SK-N-SH (cell line): ENCODE measurements around the gene CPS1. TPM values are rescaled to one million over a fixed set of nuclear protein-coding genes. Genes with fewer than 3 reads are reported as not detected.

Experiments
- CTCF ChIA-PET: fragments of 300-600, 350-600 bp; formaldehyde crosslinking; extraction: SDS; loops from one replicate; lab custom pipeline; 2021; lab: Yijun Ruan, JAX
- POLR2A ChIA-PET: fragments of 350-600 bp; sonication (Branson Sonifier 250); formaldehyde crosslinking; extraction: SDS; loops from one replicate; lab custom pipeline; 2020; ENCODE audit warnings: antibody characterized with exemption, inconsistent platforms; lab: Yijun Ruan, JAX
- DNase-seq: peaks from one replicate; pipeline ENCODE4 v3.0.0; 2012
- H2AFZ ChIP-seq: fragments of 200-600 bp; sonication (generic); 2 replicates; pipeline ENCODE4 v1.8.1; 2016; ENCODE audit warnings: antibody characterized with exemption, mild to moderate bottlenecking, low read depth
- H3F3A ChIP-seq: fragments of 200-600 bp; sonication (generic); replicated peaks from 2 replicates; pipeline ENCODE3; 2016; ENCODE audit warnings: antibody characterized with exemption, mild to moderate bottlenecking; ENCODE audit not compliant: insufficient read depth
- H3K27ac ChIP-seq, 2 experiments: fragments of 200-500 bp in 1 of 2; fragments of 200-600 bp in 1 of 2; sonication (Bioruptor generic) in 1 of 2; sonication (generic), shearing (Covaris generic) in 1 of 2; 2 replicates each; pipeline versions ENCODE4 v1.5.1 to v1.6.1; 2014 to 2016; ENCODE audit warnings: low read depth in 2 of 2, inconsistent platforms in 1 of 2, low read length in 1 of 2, mild to moderate bottlenecking in 1 of 2, mixed read lengths in 1 of 2
- H3K27me3 ChIP-seq: fragments of 200-600 bp; sonication (generic), shearing (Covaris generic); 2 replicates; pipeline ENCODE4 v1.6.1; 2016; ENCODE audit warnings: mixed run types; ENCODE audit not compliant: insufficient read depth
- H3K36me3 ChIP-seq, 2 experiments: fragments of 200-500 bp in 1 of 2; fragments of 200-600 bp in 1 of 2; sonication (Bioruptor generic) in 1 of 2; sonication (generic) in 1 of 2; replicated peaks in 1 of 2; 2 replicates each; pipeline versions ENCODE3 to v1.5.1; 2014 to 2016; ENCODE audit warnings: low read length in 1 of 2, mild to moderate bottlenecking in 1 of 2; ENCODE audit not compliant: insufficient read depth in 2 of 2, control insufficient read depth in 1 of 2
- H3K4me1 ChIP-seq, 2 experiments: fragments of 200-500 bp in 1 of 2; fragments of 200-600 bp in 1 of 2; sonication (Bioruptor generic) in 1 of 2; sonication (generic), shearing (Covaris generic) in 1 of 2; 2 replicates each; pipeline versions ENCODE4 v1.5.1 to v1.6.1; 2014 to 2016; ENCODE audit warnings: low read depth in 1 of 2, low read length in 1 of 2, mixed run types in 1 of 2; ENCODE audit not compliant: insufficient read depth in 2 of 2, control insufficient read depth in 1 of 2
- H3K4me2 ChIP-seq: fragments of 200-600 bp; sonication (generic), shearing (Covaris generic); 2 replicates; pipeline ENCODE4 v1.6.1; 2017; ENCODE audit warnings: mixed run types
- H3K4me3 ChIP-seq, 2 experiments: fragments of 200-500 bp in 1 of 2; fragments of 200-600 bp in 1 of 2; sonication (Bioruptor generic) in 1 of 2; sonication (generic), shearing (Covaris generic) in 1 of 2; 2 replicates each; pipeline versions ENCODE4 v1.5.1 to v1.8.1; 2014 to 2016; ENCODE audit warnings: low read depth in 2 of 2, inconsistent platforms in 1 of 2, low read length in 1 of 2, mild to moderate bottlenecking in 1 of 2, mixed read lengths in 1 of 2, moderate library complexity in 1 of 2
- H3K79me2 ChIP-seq: fragments of 200-600 bp; sonication (generic); 2 replicates; pipeline ENCODE4 v1.8.1; 2017; ENCODE audit warnings: mild to moderate bottlenecking; ENCODE audit not compliant: insufficient read depth
- H3K9ac ChIP-seq: fragments of 200-600 bp; sonication (generic); 2 replicates; pipeline ENCODE4 v1.6.1; 2017; ENCODE audit warnings: mixed run types
- H3K9me2 ChIP-seq: fragments of 200-600 bp; sonication (generic); 2 replicates; pipeline ENCODE4 v1.6.1; 2017; ENCODE audit warnings: mixed run types
- H3K9me3 ChIP-seq: fragments of 200-600 bp; sonication (generic); 2 replicates; pipeline ENCODE4 v1.6.1; 2017; ENCODE audit warnings: mixed run types, mild to moderate bottlenecking, moderate library complexity
- H4K20me1 ChIP-seq: fragments of 200-600 bp; sonication (generic); 2 replicates; pipeline ENCODE4 v1.6.1; 2017; ENCODE audit warnings: mild to moderate bottlenecking, mixed run types; ENCODE audit not compliant: insufficient read depth
- CHD2 ChIP-seq: fragments of 150-350 bp; IDR thresholded peaks from 2 replicates; pipeline ENCODE4 v1.6.1; 2018; ENCODE audit warnings: low read length; ENCODE audit not compliant: partially characterized antibody
- EP300 ChIP-seq, 2 experiments: IDR thresholded peaks; 2 replicates each; pipeline versions ENCODE4 v1.4.0 to v1.6.1; 2012; ENCODE audit warnings: borderline replicate concordance in 1 of 2, low read depth in 1 of 2, low read length in 1 of 2
- EZH2phosphoT487 ChIP-seq: fragments of 200-600 bp; sonication (generic); IDR thresholded peaks from 2 replicates; pipeline ENCODE4 v1.6.1; 2017; ENCODE audit warnings: low read depth, mixed run types, mild to moderate bottlenecking, antibody characterized with exemption, moderate library complexity, borderline replicate concordance
- FOXJ3 ChIP-seq: sonication (generic); formaldehyde crosslinking; IDR thresholded peaks from 2 replicates; pipeline ENCODE4 v1.5.1; 2020; ENCODE audit warnings: mild to moderate bottlenecking, missing genetic modification reagents
- GATA2 ChIP-seq: sonication (generic); formaldehyde crosslinking; IDR thresholded peaks from 2 replicates; pipeline ENCODE4 v1.5.0; 2020; ENCODE audit warnings: mild to moderate bottlenecking, missing genetic modification reagents
- JUND ChIP-seq: IDR thresholded peaks from 2 replicates; pipeline ENCODE4 v1.4.0; 2012
- POLR2AphosphoS5 ChIP-seq: IDR thresholded peaks from 2 replicates; pipeline ENCODE4 v1.6.1; 2012; ENCODE audit warnings: low read depth, low read length
- REST ChIP-seq: IDR thresholded peaks from 2 replicates; pipeline ENCODE4 v1.6.1; 2012; ENCODE audit warnings: mild to moderate bottlenecking, low read depth, low read length, moderate library complexity
- RFX5 ChIP-seq: IDR thresholded peaks from 2 replicates; pipeline ENCODE4 v1.6.1; 2012; ENCODE audit warnings: mild to moderate bottlenecking, improper control_type of control experiment, low read length
- SIN3A ChIP-seq: IDR thresholded peaks from 2 replicates; pipeline ENCODE4 v1.6.1; 2012; ENCODE audit warnings: low read depth, mild to moderate bottlenecking, low read length, moderate library complexity, borderline replicate concordance
- SMC3 ChIP-seq: IDR thresholded peaks from 2 replicates; pipeline ENCODE4 v1.6.1; 2012; ENCODE audit warnings: low read depth, low read length, improper control_type of control experiment
- TAF1 ChIP-seq: IDR thresholded peaks from 2 replicates; pipeline ENCODE4 v1.6.1; 2012; ENCODE audit warnings: low read depth, mild to moderate bottlenecking, low read length, moderate library complexity, borderline replicate concordance
- TCF12 ChIP-seq: IDR thresholded peaks from 2 replicates; pipeline ENCODE4 v1.4.0; 2012
- TEAD4 ChIP-seq: IDR thresholded peaks from 2 replicates; pipeline ENCODE4 v1.4.0; 2012; ENCODE audit warnings: mild to moderate bottlenecking, borderline replicate concordance; ENCODE audit not compliant: insufficient read depth
- WGBS: methylation state at CpG from one replicate; pipeline ENCODE4 v1.1.6; 2017; ENCODE audit warnings: low lambda C conversion rate; 5-methylcytosine and 5-hydroxymethylcytosine counted together
- polyA plus RNA-seq, 3 experiments: library from polyadenylated mRNA; depleted of rRNA; stranded (reverse); fragments of >200 nt; gene quantifications; 2 replicates each; pipeline ENCODE4 v1.2.3, GENCODE V29; 2012
- TF ChIP-seq, protein P1 (sequence below): fragments of 200-600 bp; sonication (generic); IDR thresholded peaks from 2 replicates; pipeline ENCODE4 v1.6.1; 2017; ENCODE audit warnings: antibody characterized with exemption, mild to moderate bottlenecking, moderate library complexity
- TF ChIP-seq, protein P2 (sequence below): IDR thresholded peaks from 2 replicates; pipeline ENCODE4 v1.4.0; 2012; ENCODE audit warnings: low read depth, borderline replicate concordance
- TF ChIP-seq, protein P3 (sequence below): IDR thresholded peaks from 2 replicates; pipeline ENCODE4 v1.4.0; 2012; ENCODE audit warnings: low read depth, borderline replicate concordance

CPS1 gene
- polyA plus RNA-seq, 1 of the 3 experiments (the other 2 are of a cell fraction), result 9.2 TPM

DNA sequence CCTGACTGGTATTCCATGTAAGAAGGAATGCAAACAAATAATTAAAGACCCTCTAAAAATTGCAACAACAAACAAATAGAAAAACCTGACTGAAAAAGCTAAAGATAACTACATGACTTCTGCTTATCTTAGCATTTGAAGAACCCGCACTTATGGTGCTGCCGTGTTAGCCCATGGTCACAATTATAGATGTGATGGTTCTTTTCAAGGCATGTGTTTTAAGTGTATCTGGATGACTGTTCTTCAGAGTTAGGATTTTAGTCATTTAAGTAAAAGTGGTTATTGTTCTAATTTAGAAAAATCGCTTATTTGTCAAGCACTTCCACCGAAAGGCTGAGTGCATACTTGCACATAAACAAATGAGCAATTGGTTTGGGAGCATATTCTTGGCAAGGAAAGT lies 77.3 kb downstream of the CPS1 start:
- 93% methylated on average over 4 of the region's 4 CpGs for WGBS
- Histone ChIP-seq H3K27ac (no peak overlapping the region), H3K27me3 (no peaks in the 10 kb centered on the region), H4K20me1 (no peaks in the 10 kb centered on the region), H3K4me3 (no peak overlapping the region), H3K9me2 (no peaks in the 10 kb centered on the region), H3K79me2 (no peaks in the 10 kb centered on the region), H3K9ac (no peak overlapping the region), H3K4me1 (no peaks in the 10 kb centered on the region; a peak in 1 of 4 replicates), H3F3A (no peaks in the 10 kb centered on the region), H3K36me3 (no peaks in the 10 kb centered on the region), H3K4me2 (no peak overlapping the region), H2AFZ (no peak overlapping the region), H3K9me3 (no peaks in the 10 kb centered on the region)
- CTCF ChIA-PET, result interaction anchor here (1.3 to 2.6 kb wide), 2 partner anchors 15 to 16 kb away, joined by 4 to 9 read pairs; no protein-coding TSS in a partner anchor
- DNase-seq, result no peak
- POLR2A ChIA-PET, result no interaction called here
- TF ChIP-seq TAF1 (no peak), EZH2phosphoT487 (no peak), TEAD4 (no peak), RFX5 (no peak), POLR2AphosphoS5 (no peak), SIN3A (no peak), JUND (no peak), EP300 (IDR thresholded peaks at IDR 0.05; ENCODE audit: borderline replicate concordance in 1 of 2, low read depth in 1 of 2, low read length in 1 of 2) (no peak), CHD2 (no peak), TCF12 (no peak), FOXJ3 (CRISPR knock-in tag) (no peak), REST (no peak), SMC3 (no peak), GATA2 (CRISPR knock-in tag) (no peak)
- TF ChIP-seq, protein P1, sequence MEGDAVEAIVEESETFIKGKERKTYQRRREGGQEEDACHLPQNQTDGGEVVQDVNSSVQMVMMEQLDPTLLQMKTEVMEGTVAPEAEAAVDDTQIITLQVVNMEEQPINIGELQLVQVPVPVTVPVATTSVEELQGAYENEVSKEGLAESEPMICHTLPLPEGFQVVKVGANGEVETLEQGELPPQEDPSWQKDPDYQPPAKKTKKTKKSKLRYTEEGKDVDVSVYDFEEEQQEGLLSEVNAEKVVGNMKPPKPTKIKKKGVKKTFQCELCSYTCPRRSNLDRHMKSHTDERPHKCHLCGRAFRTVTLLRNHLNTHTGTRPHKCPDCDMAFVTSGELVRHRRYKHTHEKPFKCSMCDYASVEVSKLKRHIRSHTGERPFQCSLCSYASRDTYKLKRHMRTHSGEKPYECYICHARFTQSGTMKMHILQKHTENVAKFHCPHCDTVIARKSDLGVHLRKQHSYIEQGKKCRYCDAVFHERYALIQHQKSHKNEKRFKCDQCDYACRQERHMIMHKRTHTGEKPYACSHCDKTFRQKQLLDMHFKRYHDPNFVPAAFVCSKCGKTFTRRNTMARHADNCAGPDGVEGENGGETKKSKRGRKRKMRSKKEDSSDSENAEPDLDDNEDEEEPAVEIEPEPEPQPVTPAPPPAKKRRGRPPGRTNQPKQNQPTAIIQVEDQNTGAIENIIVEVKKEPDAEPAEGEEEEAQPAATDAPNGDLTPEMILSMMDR, result no peak
- TF ChIP-seq, protein P2, sequence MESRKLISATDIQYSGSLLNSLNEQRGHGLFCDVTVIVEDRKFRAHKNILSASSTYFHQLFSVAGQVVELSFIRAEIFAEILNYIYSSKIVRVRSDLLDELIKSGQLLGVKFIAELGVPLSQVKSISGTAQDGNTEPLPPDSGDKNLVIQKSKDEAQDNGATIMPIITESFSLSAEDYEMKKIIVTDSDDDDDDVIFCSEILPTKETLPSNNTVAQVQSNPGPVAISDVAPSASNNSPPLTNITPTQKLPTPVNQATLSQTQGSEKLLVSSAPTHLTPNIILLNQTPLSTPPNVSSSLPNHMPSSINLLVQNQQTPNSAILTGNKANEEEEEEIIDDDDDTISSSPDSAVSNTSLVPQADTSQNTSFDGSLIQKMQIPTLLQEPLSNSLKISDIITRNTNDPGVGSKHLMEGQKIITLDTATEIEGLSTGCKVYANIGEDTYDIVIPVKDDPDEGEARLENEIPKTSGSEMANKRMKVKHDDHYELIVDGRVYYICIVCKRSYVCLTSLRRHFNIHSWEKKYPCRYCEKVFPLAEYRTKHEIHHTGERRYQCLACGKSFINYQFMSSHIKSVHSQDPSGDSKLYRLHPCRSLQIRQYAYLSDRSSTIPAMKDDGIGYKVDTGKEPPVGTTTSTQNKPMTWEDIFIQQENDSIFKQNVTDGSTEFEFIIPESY, result no peak
- TF ChIP-seq, protein P3, sequence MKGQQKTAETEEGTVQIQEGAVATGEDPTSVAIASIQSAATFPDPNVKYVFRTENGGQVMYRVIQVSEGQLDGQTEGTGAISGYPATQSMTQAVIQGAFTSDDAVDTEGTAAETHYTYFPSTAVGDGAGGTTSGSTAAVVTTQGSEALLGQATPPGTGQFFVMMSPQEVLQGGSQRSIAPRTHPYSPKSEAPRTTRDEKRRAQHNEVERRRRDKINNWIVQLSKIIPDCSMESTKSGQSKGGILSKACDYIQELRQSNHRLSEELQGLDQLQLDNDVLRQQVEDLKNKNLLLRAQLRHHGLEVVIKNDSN, result no peak
